Upper lobe of left lung (tissue), 6 donors: Measurements from ENCODE around the gene RAB13. TPM values are rescaled to one million over a fixed set of nuclear protein-coding genes. Genes with fewer than 3 reads are reported as not detected.
A peak's percentile ranks its signal among the peaks of the same experiment; 100 is the strongest.

ENCODE experiments used
- ATAC-seq, 2 donors: fragments of 200-7000 bp; cut with Tn5 transposase; one replicate each; pipeline ENCODE4 v1.9.1; 2022; ENCODE audit warnings: mild to moderate bottlenecking in 2 of 2, moderate library complexity in 2 of 2; ENCODE audit not compliant: low FRiP score in 2 of 2
- DNase-seq, 2 donors: peaks; one replicate each; pipeline ENCODE4 v3.0.0-alpha.2; 2019 to 2020
- H3K27ac ChIP-seq, 4 donors: fragments of 200-600 bp; sonication (generic); one replicate each; pipeline ENCODE4 v1.5.1; 2016 to 2019
- H3K27me3 ChIP-seq, 4 donors: fragments of 200-600 bp; sonication (generic); one replicate each; pipeline ENCODE4 v1.5.1; 2017 to 2019
- H3K36me3 ChIP-seq, 4 donors: fragments of 200-600 bp; sonication (generic); one replicate each; pipeline ENCODE4 v1.5.1; 2016 to 2019
- H3K4me1 ChIP-seq, 4 donors: fragments of 200-600 bp; sonication (generic); one replicate each; pipeline ENCODE4 v1.5.1; 2018 to 2019
- H3K4me3 ChIP-seq, 4 donors: fragments of 200-600 bp; sonication (generic); one replicate each; pipeline ENCODE4 v1.5.1; 2017 to 2019; ENCODE audit warnings: mild to moderate bottlenecking in 2 of 4, moderate library complexity in 1 of 4
- H3K9me3 ChIP-seq, 4 donors: fragments of 200-600 bp; sonication (generic); one replicate each; pipeline ENCODE4 v1.5.1; 2018 to 2019
- CTCF ChIP-seq, 6 experiments: fragments of 450-650 bp in 4 of 6; fragments of 200-600 bp in 2 of 6; sonication (generic) in 2 of 6; IDR thresholded peaks; one replicate each; pipeline ENCODE4 v1.5.1; 2016 to 2019; ENCODE audit warnings: antibody characterized with exemption in 6 of 6
- EP300 ChIP-seq, 4 donors: sonication (generic); formaldehyde crosslinking; IDR thresholded peaks; one replicate each; pipeline ENCODE4 v1.5.1; 2017; ENCODE audit warnings: antibody characterized with exemption in 4 of 4, control low read depth in 2 of 4
- POLR2A ChIP-seq, 4 donors: fragments of 450-650 bp; IDR thresholded peaks; one replicate each; pipeline ENCODE4 v1.5.1; 2016 to 2017; ENCODE audit warnings: antibody characterized with exemption in 4 of 4, mild to moderate bottlenecking in 2 of 4
- POLR2AphosphoS5 ChIP-seq, 2 donors: sonication (generic); formaldehyde crosslinking; IDR thresholded peaks; one replicate each; pipeline ENCODE4 v1.5.1; 2017; ENCODE audit warnings: antibody characterized with exemption in 2 of 2
- WGBS, 2 donors: methylation state at CpG; one replicate each; pipeline ENCODE4 v1.1.5; 2017 to 2018; 5-methylcytosine and 5-hydroxymethylcytosine counted together
- total RNA-seq, 6 donors: library from RNA; depleted of rRNA in 4 of 6; stranded (reverse); fragments of >200 nt in 4 of 6; gene quantifications; one replicate each; pipeline versions ENCODE4 v1.1.0 to v1.2.1, GENCODE V29; 2016 to 2021
- donor health status: DM: no; HTN: no; CAD: no; lungs with moderate emphysema.
- donor health status: DM: no; HTN: yes; CAD: no; lungs with severe emphysema.

The RAB13 gene
- total RNA-seq, 6 donors from 2014 or later: 33.9 to 116 (median 56.6) TPM

- Histone ChIP-seq H3K27me3 (no peaks in the 10 kb centered on the region), H3K4me3 (peak within 1 kb of the TSS; percentile 60 to 99 (median 98)), H3K9me3 (no peaks in the 10 kb centered on the region), H3K27ac (peak within 1 kb of the TSS; percentile 98 to 100 (median 98)), H3K4me1 (peaks cover 22 to 31% (median 28%) of the 10 kb centered on the region in 4 donors), H3K36me3 (peaks cover 19 to 68% (median 48%) of the 10 kb centered on the region in 4 donors)
- TF ChIP-seq POLR2AphosphoS5 (IDR thresholded peaks at IDR 0.05): peak; percentile 51
- TF ChIP-seq EP300 (IDR thresholded peaks at IDR 0.05): no peak
- TF ChIP-seq CTCF (IDR thresholded peaks at IDR 0.05): peak; percentile 94 to 100 (median 96)
- TF ChIP-seq POLR2A (IDR thresholded peaks at IDR 0.05): no peak
- WGBS, 2 donors: 10 to 37% methylated on average over 5 to 19 of the region's 28 CpGs
- peak; percentile 89 to 92 for ATAC-seq
- DNase-seq: peak; percentile 90 to 96
Measured at GRCh38 chr1:153946622-153947241, 39.4 kb downstream of the RAB13 start, which contains the start of gene DENND4B. TSS of gene DENND4B (minus strand) at chr1:153946718. CDS start at chr1:153944374, 2,344 bp downstream.

- peak; percentile 90 to 93 for ATAC-seq
- H3K36me3 ChIP-seq: peaks cover 12 to 68% (median 48%) of the 10 kb centered on the region in 4 donors
- H3K4me1 ChIP-seq: peaks cover 22 to 31% (median 28%) of the 10 kb centered on the region in 4 donors
- H3K4me3 ChIP-seq: peak overlapping the region; percentile 60 to 99 (median 98)
- no peaks in the 10 kb centered on the region for H3K9me3 ChIP-seq
- DNase-seq: peak; percentile 94 to 97
- peak overlapping the region; percentile 98 to 100 (median 98) for H3K27ac ChIP-seq
- WGBS, 2 donors: 0 to 1% methylated on average over 16 to 56 of the region's 95 CpGs
- H3K27me3 ChIP-seq: no peaks in the 10 kb centered on the region
- peak; percentile 88 to 89 for TF ChIP-seq POLR2AphosphoS5 (IDR thresholded peaks at IDR 0.05)
- TF ChIP-seq POLR2A (IDR thresholded peaks at IDR 0.05): peak in 3 of 4 donors; percentile 19 to 68 (median 55)
- no peak for TF ChIP-seq CTCF (IDR thresholded peaks at IDR 0.05)
- TF ChIP-seq EP300 (IDR thresholded peaks at IDR 0.05): peak in 2 of 4 donors; percentile 13 to 75
Measured at GRCh38 chr1:153945795-153946621, 40.1 kb downstream of the RAB13 start.

GRCh38 chr1:153945131-153945794 is 40.9 kb downstream of the RAB13 start:
- 15 to 16% methylated on average over 9 to 12 of the region's 12 CpGs for WGBS, 2 donors
- Histone ChIP-seq H3K27ac (peak overlapping the region; percentile 98 to 100 (median 98)), H3K9me3 (no peaks in the 10 kb centered on the region), H3K4me1 (peaks cover 22 to 31% (median 28%) of the 10 kb centered on the region in 4 donors), H3K4me3 (peak overlapping the region; percentile 60 to 99 (median 98)), H3K27me3 (no peaks in the 10 kb centered on the region), H3K36me3 (peaks cover 13 to 68% (median 48%) of the 10 kb centered on the region in 4 donors)
- ATAC-seq (peak; percentile 66 to 68), DNase-seq (peak in 1 of 2 donors; percentile 79)
- TF ChIP-seq POLR2A (IDR thresholded peaks at IDR 0.05): peak in 1 of 4 donors; percentile 37
- no peak for TF ChIP-seq CTCF (IDR thresholded peaks at IDR 0.05)
- TF ChIP-seq POLR2AphosphoS5 (IDR thresholded peaks at IDR 0.05): peak; percentile 26 to 66
- TF ChIP-seq EP300 (IDR thresholded peaks at IDR 0.05): no peak

- no peak for TF ChIP-seq CTCF (IDR thresholded peaks at IDR 0.05)
- H3K27me3 ChIP-seq: no peaks in the 10 kb centered on the region
- no peaks in the 10 kb centered on the region for H3K9me3 ChIP-seq
- H3K4me1 ChIP-seq: peaks cover 22 to 31% (median 28%) of the 10 kb centered on the region in 4 donors
- ATAC-seq (no peak), DNase-seq (no peak)
- 28 to 49% methylated on average over 3 of the region's 3 CpGs for WGBS, 2 donors
- peak overlapping the region in 3 of 4 donors; percentile 97 to 99 (median 98) for H3K4me3 ChIP-seq
- peak overlapping the region; percentile 98 to 100 (median 98) for H3K27ac ChIP-seq
- peaks cover 10 to 68% (median 49%) of the 10 kb centered on the region in 4 donors for H3K36me3 ChIP-seq
Measured at GRCh38 chr1:153944827-153945117, 41.4 kb downstream of the RAB13 start.
